Keratinocyte (primary cell): ENCODE measurements around the gene ZNF132.

Source experiments
- EZH2 ChIP-seq: IDR thresholded peaks from one replicate; pipeline ENCODE4 v1.6.1; 2012; ENCODE audit warnings: inconsistent platforms, mild to moderate bottlenecking, low read length, moderate library complexity
- TF ChIP-seq, protein P1 (sequence below), 3 experiments: IDR thresholded peaks in 1 of 3; conservative IDR thresholded peaks in 1 of 3; optimal IDR thresholded peaks in 1 of 3; 2 replicates in 2 of 3; 3 replicates in 1 of 3; pipeline versions ENCODE3 to v1.5.1; 2011; ENCODE audit warnings: low read length in 3 of 3, mild to moderate bottlenecking in 3 of 3, moderate library complexity in 2 of 3, control low read depth in 1 of 3, inconsistent platforms in 1 of 3; ENCODE audit not compliant: insufficient read depth in 2 of 3; ENCODE audit errors: extremely low read depth in 1 of 3

DNA sequence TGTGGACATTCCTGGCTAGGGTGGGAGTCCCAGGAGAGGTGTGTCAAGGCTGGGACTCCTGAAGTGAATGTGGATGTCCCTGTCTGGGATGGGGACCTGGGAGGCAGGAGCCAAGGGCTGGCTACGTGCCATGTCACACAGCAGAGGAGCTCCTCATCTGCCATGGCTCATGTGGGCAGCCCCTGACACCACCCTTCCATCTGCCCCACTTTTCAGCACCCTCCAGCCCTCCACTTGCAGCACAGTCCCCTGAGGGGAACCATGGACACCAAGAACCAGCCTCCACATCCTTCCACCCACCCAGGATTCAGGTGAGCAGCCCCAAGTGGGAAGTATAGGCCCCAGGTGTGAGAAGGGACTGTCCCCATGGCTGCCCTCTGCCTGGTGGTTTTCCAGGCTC lies 37.9 kb upstream of the ZNF132 start:
- TF ChIP-seq, protein P1, sequence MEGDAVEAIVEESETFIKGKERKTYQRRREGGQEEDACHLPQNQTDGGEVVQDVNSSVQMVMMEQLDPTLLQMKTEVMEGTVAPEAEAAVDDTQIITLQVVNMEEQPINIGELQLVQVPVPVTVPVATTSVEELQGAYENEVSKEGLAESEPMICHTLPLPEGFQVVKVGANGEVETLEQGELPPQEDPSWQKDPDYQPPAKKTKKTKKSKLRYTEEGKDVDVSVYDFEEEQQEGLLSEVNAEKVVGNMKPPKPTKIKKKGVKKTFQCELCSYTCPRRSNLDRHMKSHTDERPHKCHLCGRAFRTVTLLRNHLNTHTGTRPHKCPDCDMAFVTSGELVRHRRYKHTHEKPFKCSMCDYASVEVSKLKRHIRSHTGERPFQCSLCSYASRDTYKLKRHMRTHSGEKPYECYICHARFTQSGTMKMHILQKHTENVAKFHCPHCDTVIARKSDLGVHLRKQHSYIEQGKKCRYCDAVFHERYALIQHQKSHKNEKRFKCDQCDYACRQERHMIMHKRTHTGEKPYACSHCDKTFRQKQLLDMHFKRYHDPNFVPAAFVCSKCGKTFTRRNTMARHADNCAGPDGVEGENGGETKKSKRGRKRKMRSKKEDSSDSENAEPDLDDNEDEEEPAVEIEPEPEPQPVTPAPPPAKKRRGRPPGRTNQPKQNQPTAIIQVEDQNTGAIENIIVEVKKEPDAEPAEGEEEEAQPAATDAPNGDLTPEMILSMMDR (optimal IDR thresholded peaks at IDR 0.05 in 1 of 3, IDR thresholded peaks at IDR 0.05 in 1 of 3, conservative IDR thresholded peaks at IDR 0.05 in 1 of 3; ENCODE audit: extremely low read depth in 1 of 3, insufficient read depth in 2 of 3, low read length in 3 of 3): no peak
- no peak for TF ChIP-seq EZH2
